ENCODE measurements around the gene DAAM2. TPM values are rescaled to one million over a fixed set of nuclear protein-coding genes. Genes with fewer than 3 reads are reported as not detected.

DAAM2 gene
- polyA plus RNA-seq (ENCODE audit: insufficient read length in 3 of 3), result 10 to 100 TPM; 20.7 to 30.2 (median 25.5) TPM
- long read RNA-seq, donor 1, partial matches to known transcripts, result 11 of 12 reads
- long read RNA-seq, donor 1, other reads (novel, unspliced or antisense), result 0 of 12 reads
- long read RNA-seq, donor 2, partial matches to known transcripts, result 0 of 2 reads
- long read RNA-seq, donor 2, other reads (novel, unspliced or antisense), result 0 of 2 reads
- long read RNA-seq, donor 3, partial matches to known transcripts, result 0 of 3 reads
- long read RNA-seq, donor 3, other reads (novel, unspliced or antisense), result 0 of 3 reads
- long read RNA-seq, donor 4, full-length matches to known transcripts, result 3 of 3 reads
- long read RNA-seq, donor 4, partial matches to known transcripts, result 0 of 3 reads
- long read RNA-seq, donor 4, other reads (novel, unspliced or antisense), result 0 of 3 reads
- long read RNA-seq, donor 5, result 0 reads
- long read RNA-seq, donor 6, partial matches to known transcripts, result 0 of 2 reads
- long read RNA-seq, donor 6, other reads (novel, unspliced or antisense), result 0 of 2 reads
- long read RNA-seq, donor 7, full-length matches to known transcripts, result 6 of 6 reads
- long read RNA-seq, donor 7, partial matches to known transcripts, result 0 of 6 reads
- long read RNA-seq, donor 7, other reads (novel, unspliced or antisense), result 0 of 6 reads
- long read RNA-seq, donor 8, partial matches to known transcripts, result 0 of 1 reads
- long read RNA-seq, donor 8, other reads (novel, unspliced or antisense), result 0 of 1 reads
- long read RNA-seq, donor 9, full-length matches to known transcripts, result 5 of 5 reads
- long read RNA-seq, donor 9, partial matches to known transcripts, result 0 of 5 reads
- long read RNA-seq, donor 9, other reads (novel, unspliced or antisense), result 0 of 5 reads
- long read RNA-seq, donor 10, transcript DAAM2-205 (14 exons, 2,531 nt), result major isoform, 5 of 10 reads
- long read RNA-seq, donor 10, partial matches to known transcripts, result 5 of 10 reads
- long read RNA-seq, donor 10, other reads (novel, unspliced or antisense), result 0 of 10 reads
- long read RNA-seq, donor 11, full-length matches to known transcripts, result 2 of 2 reads
- long read RNA-seq, donor 11, partial matches to known transcripts, result 0 of 2 reads
- long read RNA-seq, donor 11, other reads (novel, unspliced or antisense), result 0 of 2 reads
- long read RNA-seq, donor 12, partial matches to known transcripts, result 0 of 3 reads
- long read RNA-seq, donor 12, other reads (novel, unspliced or antisense), result 0 of 3 reads
- long read RNA-seq, donor 13, partial matches to known transcripts, result 0 of 2 reads
- long read RNA-seq, donor 13, other reads (novel, unspliced or antisense), result 0 of 2 reads
- long read RNA-seq, donor 14, partial matches to known transcripts, result 0 of 4 reads
- long read RNA-seq, donor 14, other reads (novel, unspliced or antisense), result 0 of 4 reads
- long read RNA-seq, donor 15, partial matches to known transcripts, result 0 of 4 reads
- long read RNA-seq, donor 15, other reads (novel, unspliced or antisense), result 0 of 4 reads
- long read RNA-seq, donor 16, partial matches to known transcripts, result 0 of 2 reads
- long read RNA-seq, donor 16, other reads (novel, unspliced or antisense), result 0 of 2 reads

- DNase-seq, result no peak
These were observed at the start of gene DAAM2 for GRCh38 chr6:39791850-39792539. Gene DAAM2, plus strand, starts transcription at chr6:39792376. Its CDS starts 63,927 bp downstream, at chr6:39856303.

- DNase-seq, result no peak
These were observed 45.4 kb upstream of the DAAM2 start for GRCh38 chr6:39746795-39747194.

GRCh38 chr6:39752835-39753724 lies 39.1 kb upstream of the DAAM2 start:
- no peak for DNase-seq

- DNase-seq, result no peak
These were observed 38.5 kb upstream of the DAAM2 start for GRCh38 chr6:39753725-39754045.

DNA sequence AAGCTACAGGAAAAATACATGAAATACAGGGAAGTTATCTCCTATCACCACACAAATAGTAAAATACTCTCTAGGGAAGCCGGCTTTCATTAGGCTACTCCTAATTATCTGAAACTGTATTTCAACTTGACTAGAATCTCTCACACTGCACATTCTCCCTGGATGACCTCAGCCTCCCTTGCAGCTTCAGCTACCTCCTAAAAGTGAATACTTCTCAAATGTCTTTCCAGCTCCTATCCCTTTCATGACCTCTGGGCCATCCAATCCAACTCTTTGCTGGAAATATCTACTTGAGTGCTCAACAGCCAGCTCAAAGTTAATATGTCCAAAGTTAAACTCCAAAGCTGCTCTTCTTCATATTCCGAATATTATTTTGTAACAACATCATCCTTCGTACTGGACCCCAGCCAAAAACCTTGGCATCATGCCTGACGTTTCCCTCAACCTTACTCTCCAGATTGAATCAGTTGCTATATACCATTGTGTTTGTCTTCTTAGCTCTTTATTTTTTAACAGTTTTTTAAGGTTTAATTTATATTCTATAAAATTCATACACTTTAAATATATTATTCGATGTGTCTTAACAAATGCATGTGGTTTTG lies 37.6 kb upstream of the DAAM2 start:
- DNase-seq, result no peak

DNA sequence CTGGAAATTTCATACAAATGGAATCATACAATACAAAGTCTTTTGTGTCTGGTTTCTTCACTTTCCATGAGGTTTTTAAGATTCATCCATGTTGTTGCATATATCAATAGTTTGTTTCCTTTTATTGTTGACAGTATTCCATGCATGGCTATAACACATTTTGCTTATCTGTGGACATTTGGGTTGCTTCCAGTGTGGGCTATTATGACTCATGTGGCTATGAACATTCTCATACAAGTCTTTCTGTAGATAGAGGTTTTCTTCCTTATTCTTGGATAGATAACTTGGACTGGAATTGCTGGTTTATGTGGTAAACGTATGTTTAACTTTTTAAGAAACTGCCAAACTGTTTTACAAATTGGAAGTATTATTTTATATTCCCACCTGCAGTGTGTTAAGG lies 36.9 kb upstream of the DAAM2 start:
- DNase-seq, result no peak

DNA sequence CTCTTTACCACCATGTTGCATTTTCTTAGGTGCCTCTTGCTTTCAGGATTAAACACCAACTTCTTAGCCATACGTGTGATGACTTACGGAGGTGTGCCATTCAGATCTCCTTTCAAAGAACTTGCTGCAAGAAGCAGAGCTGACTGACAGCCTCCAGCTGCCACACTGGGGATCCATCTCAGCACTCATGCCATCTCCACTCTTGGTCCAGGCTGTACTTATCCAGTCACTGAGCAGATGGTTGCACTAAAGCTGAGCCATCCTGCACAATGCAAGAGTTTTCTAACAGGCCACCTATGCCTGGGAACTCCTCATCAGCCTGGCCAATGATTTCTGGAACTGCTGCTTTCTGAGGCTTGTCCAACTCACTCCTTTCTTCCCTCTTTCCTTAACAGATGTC lies 35.6 kb upstream of the DAAM2 start:
- no peak for DNase-seq

DNA sequence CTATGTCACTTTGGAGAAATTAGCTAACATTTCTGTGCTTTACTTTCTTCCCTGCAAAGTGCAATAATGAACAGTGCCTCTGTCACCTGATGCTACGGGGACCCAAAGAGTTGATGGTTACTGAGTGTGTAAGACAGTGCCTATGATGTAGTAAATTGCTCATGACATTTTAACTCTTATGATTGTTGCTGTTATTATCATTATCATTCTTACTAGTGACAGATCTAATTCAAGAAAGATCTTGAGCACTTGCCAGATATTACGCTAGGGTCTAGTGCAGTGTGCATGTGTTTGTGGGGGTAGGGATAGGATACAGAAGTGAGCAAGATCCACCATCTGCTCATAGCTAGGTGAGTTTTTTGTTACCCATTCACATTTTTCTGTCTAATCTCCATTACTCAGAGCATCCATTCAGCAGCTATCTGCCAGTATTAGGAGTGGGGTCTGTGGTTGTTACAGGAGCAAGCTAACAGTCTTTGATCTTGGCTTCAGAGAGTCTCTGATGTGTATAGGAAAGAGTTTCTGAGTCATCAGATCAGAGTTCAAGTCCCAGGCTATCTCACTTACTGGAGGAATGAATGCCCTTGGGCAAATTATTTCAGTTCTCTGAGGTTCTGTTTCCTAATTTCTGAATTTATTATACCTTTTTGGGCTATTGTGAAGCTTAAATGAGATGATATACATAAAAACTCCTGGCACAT lies 33.1 kb upstream of the DAAM2 start:
- DNase-seq, result no peak

DNA sequence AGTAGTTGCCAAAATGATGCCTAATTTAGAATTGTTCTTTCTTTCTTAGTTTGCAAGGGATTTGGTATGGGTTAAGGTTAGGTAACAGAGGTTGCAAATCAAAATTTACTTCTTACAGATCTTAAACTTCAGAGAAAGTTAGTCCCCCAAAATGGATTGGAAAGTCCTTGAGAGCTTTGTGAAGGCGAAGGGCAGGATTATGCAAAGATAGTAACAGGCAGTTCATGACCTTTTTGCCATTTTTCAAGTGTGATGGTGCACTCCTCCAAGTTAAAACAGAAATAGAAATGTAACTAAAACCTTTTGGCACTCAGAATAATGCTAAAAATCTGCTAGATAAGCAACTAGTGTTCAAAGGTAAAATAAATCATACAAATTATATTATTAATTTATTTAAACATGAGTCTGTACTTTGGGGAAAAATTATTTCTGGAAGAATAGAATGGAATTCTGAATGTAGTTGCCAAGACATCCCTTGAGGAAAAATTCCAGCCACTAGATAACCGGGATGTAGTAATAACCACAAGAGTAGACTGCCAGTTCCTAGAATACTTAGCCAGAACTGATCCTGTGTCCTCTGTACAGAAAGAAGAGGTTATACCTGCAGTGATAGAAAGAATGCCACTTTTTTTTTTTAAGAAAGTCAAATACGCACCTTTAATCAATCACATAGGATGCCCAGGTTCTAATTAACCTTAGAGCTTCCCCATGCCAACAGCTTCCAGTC lies 31.8 kb upstream of the DAAM2 start:
- DNase-seq, result no peak

- DNase-seq, result no peak
These were observed 26.6 kb upstream of the DAAM2 start for GRCh38 chr6:39765508-39766065.

- DNase-seq, result no peak
These were observed 23.2 kb upstream of the DAAM2 start for GRCh38 chr6:39769012-39769411.

DNA sequence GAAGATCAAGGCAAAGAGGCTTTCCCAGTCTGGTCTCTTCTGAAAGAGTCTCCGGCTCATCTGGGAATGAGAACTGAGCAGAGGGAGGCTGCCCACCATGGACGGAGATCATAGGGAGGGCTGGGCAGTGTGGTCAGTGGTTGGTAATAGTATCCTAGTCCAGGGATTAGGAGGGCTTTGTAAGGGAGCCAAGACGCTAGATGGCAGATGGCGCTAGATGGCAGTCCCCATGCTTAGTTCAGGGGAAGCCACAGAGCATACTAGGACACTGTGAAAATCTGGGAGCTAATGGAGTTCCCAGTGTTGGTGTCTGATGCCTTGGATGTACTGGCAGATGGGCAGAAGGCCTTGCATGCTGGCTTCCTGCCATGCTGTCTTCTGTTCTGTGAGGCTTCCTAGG lies 21.7 kb upstream of the DAAM2 start:
- DNase-seq, result no peak

- DNase-seq, result no peak
These were observed 19.5 kb upstream of the DAAM2 start for GRCh38 chr6:39772559-39773273.

GRCh38 chr6:39773782-39774181 lies 18.4 kb upstream of the DAAM2 start:
- DNase-seq, result no peak

DNA sequence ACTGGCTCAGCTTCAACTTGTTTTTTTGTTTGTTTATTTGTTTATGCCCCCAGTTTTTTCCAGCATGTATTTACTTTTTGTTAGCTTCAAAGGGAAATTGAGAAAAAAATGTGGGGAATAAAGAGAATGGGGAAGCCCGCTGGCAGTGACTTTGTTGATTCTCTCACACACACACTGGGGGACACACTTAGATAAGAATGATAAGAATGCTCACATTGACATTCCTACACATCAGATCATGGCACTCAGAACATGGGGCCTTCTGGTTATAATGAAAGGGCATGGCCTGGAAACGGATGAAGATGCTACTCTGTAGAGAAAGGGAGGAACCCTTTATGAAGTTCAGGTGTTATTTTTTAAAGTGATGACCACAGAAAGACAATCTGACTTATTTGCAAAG lies 15.6 kb upstream of the DAAM2 start:
- no peak for DNase-seq

- DNase-seq, result peak; percentile 42
These were observed 15.0 kb upstream of the DAAM2 start for GRCh38 chr6:39777218-39777617.

GRCh38 chr6:39777661-39778060 lies 14.5 kb upstream of the DAAM2 start:
- DNase-seq, result no peak
